IPS DF 4.7 (cell line): ENCODE measurements around the gene SLBP.

Experiments used
- DNase-seq: peaks from one replicate; pipeline ENCODE4 v3.0.0-alpha.2; 2013; ENCODE audit warnings: low spot score; ENCODE audit errors: extremely low read depth

Gene SLBP

DNA sequence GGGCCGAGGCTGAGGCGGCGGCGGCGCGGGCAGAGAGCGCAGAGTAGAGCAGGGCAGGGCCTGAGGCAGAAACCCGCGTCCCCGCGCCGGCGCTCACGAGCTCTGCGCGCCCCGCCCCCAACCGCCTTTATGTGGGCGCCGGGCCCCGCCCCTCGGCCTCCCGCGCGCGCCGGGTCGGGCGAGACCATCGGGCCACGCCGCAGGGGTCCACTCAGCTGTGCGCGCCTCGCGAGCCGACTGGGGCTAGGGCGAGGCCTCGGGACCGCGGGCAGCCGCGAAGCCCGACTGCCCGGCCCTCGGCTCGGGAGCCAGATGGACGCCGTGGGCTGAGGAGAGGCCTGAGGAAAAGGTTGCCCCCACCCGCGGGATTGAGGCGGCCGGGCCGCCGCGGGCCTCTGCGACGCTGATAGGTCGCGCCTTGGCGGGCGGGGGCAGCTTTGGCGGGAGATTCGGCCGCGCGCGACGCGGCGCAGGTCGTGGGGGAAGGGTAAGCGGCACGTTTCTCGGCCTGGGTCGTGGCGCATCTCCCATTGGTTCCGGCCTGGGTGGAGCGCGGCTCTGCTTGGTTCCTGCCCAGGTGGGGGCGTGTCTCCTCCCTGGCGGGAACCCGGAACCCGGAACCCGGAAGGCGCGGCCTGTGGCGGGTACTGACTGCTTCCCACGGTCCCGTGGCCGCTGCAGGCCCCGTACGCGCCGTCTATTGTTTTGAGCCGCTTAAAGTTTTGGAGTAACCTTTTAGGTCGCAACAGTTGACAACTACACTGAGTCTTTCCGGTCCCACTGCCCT lies at the start of gene SLBP:
TSS of gene SLBP (minus strand) at position 104 of the 787 bp plus-strand sequence. CDS start 131 bp downstream, outside the sequence.
- DNase-seq: no peak

- no peak for DNase-seq
Measured at GRCh38 chr4:1761130-1761689, 49.1 kb upstream of the SLBP start.

- DNase-seq: no peak
Measured at GRCh38 chr4:1760521-1761071, 48.5 kb upstream of the SLBP start.

DNA sequence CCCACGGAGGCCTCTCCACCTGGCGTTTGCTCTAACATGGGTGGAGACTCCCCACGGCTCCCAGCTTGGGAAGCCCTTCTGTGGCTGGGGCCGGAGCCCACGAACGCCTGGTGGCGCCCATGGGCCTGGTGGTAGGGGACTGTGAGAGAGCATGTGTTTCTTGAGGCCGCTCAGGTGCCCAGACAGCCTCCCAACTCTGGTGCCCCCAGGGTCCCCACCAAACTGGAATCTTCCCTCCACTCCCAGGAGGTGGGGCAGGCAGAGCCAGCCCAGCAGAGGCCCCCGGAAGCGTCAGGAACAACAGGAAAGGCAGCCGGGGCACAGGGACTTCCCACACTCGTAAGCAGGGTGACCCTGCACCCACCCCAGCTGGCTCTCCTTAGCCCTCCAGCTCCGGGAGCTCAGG lies 47.7 kb upstream of the SLBP start:
- no peak for DNase-seq

DNA sequence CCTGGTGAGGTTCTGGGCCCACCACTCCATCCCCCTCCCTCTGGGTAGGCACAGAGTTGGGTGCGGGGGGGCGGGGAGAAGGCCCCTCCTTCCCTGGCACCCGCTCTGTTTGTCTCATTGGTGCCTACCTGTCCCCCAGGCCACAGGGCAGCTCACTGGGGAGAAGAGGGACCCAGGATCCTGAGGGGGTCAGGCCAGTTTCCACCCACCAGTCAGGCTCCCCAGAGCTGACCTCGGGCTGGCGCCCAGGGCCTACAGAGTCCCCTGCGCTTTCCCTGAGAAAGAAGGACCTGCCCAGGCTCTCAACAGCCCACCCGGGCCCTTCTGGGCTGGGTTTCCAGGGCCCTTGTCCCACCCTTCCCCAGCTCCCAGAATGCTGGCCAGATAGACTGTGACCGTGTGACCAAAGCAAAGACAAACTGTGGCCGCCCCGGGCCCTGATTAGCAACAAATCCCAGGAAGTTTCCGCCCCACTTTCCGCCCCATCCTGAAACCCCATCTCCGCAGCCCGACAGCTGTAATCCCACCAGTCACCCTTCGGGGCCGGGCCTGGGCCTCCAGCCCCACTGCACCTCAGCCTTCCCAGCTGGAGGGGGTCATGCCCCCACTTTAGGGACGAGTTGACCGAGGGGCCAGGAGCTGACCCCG lies 47.2 kb upstream of the SLBP start:
- no peak for DNase-seq

DNA sequence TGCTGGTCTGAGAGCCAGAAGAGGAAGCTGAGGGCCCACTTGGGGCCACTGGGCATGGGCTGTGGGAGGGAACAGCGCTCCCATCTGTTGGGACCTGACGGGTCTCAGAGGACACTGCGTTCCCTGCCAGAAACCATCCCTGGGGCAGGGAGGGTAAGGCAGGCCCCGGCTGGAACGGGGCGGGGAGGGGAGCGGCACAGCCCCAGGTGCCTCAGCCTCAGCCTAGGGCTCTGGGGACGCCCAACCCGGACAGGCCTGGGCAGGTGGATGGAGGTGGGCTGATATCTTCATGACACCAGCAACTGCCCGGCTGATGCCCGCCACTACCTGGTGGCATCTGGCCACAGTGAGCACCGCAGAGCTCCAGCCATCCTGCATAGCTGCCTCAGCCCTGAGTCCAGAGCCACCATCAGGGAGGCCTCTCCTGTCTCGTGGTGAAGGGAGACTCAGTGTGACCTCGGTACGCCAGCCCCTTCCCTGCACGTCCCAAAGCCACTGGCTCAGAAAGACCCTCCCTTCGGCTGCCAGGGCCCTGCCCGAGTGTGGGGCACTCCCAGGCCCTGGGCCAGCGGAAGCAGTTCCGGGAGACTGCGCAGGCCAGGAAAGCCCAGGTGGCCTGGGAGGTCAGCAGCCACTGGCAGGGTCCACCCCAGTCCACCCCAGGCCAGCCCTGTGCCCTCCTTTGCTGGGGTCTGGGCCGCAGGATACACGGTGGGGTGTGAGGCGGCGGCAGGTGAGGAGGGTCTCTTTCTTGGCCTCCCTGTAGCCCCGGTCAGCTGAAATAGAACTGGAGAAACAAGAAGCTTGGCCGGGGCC lies 46.4 kb upstream of the SLBP start:
- DNase-seq: no peak

DNA sequence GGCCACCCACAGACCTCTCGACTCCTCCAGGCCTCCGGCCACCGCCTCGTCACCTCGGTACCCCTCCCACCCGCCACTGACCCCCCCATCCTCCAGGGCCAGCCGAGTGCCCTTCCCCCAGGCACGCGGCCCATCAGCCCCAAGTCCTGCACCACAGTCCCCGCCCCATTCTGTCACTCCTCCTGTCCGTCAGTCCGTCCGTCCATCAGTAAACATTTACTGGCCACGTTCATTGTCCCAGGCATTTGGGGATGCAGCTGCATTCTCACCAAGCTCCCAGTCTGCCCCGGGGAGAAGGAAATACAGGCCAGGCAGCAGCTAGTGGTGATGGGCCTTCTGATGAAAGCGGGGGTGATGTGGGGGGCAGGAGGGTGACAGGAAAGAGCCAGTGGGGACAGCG lies 45.7 kb upstream of the SLBP start:
- DNase-seq: no peak

- DNase-seq: no peak
Measured at GRCh38 chr4:1756893-1757779, 45.0 kb upstream of the SLBP start.

GRCh38 chr4:1756079-1756478 lies 44.0 kb upstream of the SLBP start:
- no peak for DNase-seq

- DNase-seq: no peak
Measured at GRCh38 chr4:1755297-1755696, 43.2 kb upstream of the SLBP start.

- no peak for DNase-seq
Measured at GRCh38 chr4:1754336-1754735, 42.2 kb upstream of the SLBP start.

- DNase-seq: no peak
Measured at GRCh38 chr4:1753697-1754311, 41.7 kb upstream of the SLBP start.

DNA sequence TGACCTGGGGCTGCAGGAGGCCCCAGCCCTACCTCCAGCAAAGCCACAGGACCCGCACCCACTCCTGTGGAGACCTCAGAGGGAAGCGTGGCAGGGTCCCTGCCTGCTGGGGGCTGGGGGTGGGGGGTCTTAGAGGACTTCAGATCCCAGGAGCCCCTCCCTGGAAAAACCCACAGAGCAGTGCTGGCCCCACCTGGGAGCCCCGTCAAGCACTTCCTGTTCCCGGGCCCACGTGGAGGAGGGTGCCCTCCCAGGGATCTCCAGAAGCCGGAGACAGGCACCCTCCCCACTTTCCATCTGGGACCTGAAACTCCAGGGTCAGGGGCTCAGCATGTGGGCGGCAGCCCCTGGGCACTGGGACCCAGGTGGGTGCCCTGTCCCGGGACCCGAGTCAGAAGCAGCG lies 41.2 kb upstream of the SLBP start:
- no peak for DNase-seq

DNA sequence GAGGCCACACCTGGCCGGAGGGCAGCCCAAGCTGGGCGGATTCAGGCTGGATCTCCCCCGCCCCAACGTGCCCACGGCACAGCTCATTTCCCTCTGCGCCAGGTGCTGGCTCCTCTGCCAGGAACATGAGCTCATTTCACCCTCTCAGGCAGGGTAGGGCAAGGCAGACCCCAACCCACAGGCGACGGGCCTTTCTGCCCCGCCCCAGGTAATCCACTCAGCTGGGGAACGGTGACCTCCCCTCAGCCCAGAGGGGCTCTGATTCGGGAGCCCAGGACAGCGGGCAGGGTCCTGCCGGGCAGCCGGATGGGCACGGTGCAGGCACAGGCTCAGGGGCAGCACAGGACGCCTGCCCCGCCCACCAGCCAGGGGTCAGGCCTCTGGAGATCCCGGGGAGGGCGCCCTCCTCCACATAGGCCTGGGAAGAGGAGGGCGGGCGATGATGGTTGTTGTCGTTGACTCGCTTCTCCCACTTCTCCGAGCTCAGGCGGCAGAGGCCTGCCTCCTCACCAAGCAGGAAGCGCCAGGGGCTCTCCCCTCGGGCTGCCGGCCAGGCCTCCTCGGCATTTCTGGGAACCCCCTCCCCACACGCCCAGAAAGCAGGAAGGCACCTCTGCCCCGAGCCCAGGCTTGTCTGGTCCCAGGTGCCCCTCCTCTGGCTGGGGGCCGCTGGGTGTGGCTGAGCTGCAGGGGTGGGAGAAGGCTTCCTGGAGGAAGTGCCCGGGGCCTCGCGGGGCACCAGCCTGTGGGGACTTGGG lies 40.3 kb upstream of the SLBP start:
- no peak for DNase-seq

DNA sequence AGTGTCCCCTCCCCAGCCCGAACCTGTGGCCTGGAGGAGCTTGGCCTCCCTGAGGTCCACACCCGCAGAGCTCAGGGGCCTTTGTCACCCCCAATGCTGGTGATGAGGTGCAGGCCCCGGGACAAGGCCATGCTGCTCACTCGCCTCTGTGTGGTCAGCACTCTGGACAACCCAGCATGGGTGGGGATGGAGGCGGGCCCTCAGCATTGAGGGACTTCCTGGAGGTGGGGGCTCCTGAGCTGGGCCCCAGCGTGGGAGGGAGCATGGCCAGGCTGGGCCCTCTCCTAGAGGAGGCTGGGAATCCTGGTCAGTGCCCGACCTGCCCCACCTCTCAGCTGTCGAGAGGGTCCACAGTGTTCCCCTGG lies 39.8 kb upstream of the SLBP start:
- DNase-seq: no peak

DNA sequence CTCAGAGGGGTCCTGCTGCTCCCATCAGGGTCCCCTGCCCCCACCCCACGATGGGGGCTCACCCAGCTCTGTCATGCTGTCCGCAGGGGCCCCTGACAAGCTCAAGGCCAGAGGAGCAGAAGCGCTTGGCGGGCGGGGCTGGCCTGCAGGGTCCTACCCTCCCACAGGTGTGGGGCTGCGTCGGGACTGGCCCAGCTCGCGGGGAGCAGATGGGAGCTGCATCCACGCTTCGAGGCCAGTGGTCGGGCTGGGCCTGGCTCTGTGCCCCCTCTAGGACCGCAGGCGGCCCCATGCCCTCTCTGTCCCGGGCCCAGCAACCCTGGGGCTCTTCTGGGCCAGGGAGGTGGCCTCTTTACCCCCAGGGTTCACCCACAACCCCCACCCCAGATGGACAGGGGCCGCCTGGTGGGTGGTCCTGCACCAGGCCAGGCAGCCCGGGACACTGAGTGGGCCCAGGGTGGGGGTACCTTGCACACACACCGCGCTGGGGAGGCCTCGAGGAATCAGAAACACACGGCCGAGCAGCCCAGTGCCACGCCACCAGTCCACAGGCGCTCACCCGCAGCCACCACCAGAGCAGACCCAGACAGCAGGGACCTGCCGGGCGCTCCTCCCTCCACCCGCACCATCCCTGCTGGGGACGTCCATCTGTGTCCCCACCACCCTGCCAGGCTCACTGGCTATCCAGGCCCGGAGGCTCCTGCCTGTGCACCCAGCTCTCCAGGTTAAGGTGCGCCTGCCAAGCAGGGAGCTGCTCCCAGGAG lies 39.2 kb upstream of the SLBP start:
- DNase-seq: no peak

DNA sequence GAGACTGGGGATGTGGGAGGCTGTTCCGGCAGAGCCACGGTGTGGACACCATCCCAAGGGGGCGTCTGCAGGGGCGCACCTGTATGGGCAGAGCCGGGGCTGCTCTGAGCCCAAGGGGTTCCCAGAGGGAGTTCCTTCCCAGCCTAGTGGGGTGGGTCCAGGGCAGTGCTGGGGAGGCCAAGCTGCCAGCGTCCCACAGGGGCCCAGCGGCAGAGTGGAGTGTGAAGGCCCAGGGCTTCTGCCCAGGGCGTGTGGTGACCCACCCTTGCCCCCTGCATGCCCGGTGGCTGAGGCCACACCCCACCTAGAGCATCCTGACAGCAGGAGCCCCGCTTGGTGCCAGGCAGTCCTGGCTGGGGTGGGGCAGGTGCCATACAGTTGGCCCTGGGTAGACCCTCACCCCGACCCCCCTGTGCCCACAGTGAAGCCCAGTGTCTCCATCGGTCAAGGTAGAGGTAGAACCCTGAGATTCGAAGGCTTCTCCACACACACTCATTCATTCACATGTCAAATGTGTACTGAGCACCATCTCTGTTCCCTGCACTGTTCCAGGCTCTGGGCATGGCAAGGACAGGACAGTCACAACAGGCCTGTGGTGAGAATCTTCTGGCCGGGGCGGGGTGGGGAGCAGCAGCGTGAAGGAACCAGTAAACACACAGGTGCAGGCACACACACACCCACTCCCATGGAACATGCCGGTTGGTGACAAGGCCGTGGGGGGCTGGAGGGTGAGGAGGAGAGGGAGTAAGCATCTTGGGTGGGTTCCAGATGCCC lies 38.4 kb upstream of the SLBP start:
- DNase-seq: no peak

- DNase-seq: no peak
Measured at GRCh38 chr4:1749826-1750225, 37.7 kb upstream of the SLBP start.
